GM18517 (cell line): ENCODE measurements around the gene ST7.

Experiments used
- ATAC-seq: cut with Tn5 transposase; IDR thresholded peaks from one replicate; pipeline ENCODE4 v1.9.1; 2021; ENCODE audit warnings: mild to moderate bottlenecking, moderate library complexity; ENCODE audit not compliant: unreplicated experiment

The ST7 gene

GRCh38 chr7:117086788-117087187 lies 133.5 kb downstream of the ST7 start:
- ATAC-seq, result no peak

- no peak for ATAC-seq
Measured at GRCh38 chr7:117087639-117088396, 134.5 kb downstream of the ST7 start.

DNA sequence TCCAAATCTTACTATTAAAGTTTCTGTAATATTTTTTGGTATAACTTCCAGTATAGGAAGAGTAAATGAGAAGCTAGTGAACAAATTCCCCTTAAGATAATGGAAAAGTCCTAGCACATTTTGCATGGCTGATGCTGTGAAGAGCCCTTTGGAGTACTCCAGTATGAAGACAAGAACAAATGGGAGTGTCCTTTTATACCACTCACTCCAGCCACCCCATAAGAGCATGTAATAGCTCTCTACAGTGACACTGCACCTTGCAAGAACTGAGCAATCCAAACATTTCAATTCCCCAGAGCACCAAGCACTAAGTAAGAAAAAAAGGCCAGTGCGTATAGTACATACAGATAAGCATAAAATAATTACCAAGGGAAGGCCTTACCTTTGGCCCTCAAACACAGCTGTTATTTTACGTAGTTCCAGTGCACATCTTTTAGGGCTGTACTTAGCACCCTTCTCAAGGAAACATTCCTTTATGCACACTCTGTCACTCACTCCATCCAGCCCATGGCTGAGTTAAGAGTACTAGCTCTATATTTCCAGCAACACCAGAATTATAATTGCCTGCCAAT lies 135.4 kb downstream of the ST7 start:
- no peak for ATAC-seq

- ATAC-seq, result no peak
Measured at GRCh38 chr7:117090791-117091190, 137.5 kb downstream of the ST7 start.

DNA sequence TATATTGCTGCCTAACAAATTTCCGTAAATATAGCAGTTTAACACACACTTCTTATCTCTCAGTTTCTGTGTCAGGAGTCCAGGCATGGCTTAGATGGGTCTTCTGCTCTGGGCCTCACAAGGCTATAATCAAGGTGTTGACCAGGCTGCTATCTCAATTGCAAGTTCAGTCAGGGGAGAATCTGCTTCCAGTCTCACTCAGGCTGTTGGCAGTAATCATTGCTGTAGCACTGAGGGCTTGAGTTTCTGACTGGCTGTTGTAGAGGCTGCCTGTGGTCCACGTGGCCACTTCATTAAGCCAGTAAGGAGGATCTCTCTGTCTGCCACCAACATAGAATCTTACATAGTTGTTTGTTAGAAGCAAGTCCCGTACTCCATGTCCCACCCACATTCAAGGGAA lies 138.4 kb downstream of the ST7 start:
- ATAC-seq, result no peak

GRCh38 chr7:117092785-117093184 lies 139.5 kb downstream of the ST7 start:
- no peak for ATAC-seq

DNA sequence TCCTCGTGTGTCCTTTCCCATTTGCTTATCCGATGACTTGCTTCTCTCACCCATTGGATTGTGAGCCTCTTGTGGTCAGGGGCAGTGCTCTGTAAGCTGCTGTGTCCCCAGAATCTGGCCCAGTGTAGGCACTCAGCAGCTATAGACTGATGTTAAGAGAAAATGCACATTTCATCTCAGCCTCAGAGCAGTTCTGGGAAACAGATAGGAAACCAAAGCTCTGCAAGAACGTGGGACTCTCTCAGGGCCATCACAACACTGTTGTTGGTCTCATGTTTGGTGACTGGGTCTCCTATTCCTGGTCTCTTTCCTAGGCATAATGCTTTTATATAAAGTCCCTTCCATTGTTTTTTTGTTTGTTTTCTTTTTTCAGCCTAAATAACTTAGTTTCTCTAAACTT lies 141.2 kb downstream of the ST7 start:
- ATAC-seq, result no peak

- no peak for ATAC-seq
Measured at GRCh38 chr7:117095055-117095454, 141.8 kb downstream of the ST7 start.

DNA sequence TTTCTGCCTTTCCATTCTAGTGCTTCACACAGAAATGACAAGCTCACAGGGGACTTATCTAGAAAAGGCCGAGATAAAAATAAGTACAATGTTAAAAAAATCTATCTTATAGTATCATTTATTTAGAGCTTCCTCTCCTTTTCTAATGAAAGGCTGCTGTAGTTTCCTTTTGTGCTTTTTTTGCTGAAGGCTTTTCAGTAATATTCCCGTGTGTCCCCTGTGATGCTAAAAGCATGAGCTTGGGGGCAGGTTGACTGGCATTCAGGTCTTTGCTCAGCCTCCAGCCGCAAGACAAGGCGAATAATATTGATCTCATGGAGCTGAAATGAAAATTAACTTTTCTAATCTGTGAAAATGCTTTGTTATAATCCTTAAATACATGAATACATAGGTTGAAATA lies 143.0 kb downstream of the ST7 start:
- ATAC-seq, result no peak

GRCh38 chr7:117096942-117097341 lies 143.6 kb downstream of the ST7 start:
- no peak for ATAC-seq

DNA sequence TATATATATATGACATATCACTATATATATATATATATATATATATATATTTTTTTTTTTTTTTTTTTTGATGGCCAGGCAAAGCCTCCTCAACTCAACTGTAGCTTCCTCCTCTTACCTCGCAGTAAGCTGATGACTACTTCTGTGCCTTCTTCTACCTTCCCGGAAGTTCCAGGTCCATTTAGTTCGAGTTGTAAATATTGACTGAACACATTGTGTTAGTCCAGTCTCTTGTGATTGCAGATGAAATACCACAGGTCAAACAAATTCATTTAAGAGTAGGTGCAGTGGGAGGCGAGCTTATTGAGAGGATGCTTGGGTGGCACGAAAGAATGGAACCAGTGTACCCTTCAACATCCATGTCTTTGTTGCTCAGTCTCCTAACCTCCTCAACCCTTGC lies 144.6 kb downstream of the ST7 start:
- no peak for ATAC-seq

DNA sequence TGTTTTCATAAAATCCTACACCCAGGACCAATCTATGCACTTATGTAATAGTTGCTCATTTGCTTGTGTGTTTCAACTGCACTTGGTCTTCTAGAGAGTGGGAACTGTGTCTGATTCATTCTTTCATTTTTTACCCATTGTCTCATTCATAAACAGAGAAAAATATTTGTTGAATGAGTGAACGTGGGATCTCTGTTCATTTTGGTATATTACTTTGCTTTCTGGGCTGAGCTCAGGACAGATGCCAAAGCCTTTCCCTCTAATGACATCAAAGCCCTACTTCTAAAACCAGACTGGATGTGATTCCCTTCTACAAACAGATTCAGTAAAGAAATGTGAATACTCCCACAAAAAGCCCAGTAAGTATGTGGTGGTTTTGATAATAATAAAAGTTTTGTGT lies 145.2 kb downstream of the ST7 start:
- ATAC-seq, result no peak

DNA sequence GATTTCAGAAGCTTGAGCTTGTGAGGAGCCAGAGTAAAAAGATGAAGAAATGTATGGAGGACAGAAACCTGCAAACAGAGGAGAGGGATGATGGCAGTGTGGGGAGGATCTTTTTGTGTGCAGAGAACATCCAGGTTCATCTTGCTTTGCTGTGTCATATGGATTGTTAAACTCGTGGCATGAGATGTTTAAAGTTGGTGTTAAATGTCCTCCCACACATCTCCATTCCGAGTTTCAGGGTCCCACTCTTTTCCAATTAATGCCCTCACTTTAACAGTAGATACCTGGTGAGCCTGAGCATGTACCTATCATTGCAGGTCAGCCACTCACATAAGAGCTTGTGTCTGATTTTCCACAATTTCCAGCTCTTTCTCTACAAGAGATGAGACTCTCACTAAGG lies 147.7 kb downstream of the ST7 start:
- no peak for ATAC-seq

DNA sequence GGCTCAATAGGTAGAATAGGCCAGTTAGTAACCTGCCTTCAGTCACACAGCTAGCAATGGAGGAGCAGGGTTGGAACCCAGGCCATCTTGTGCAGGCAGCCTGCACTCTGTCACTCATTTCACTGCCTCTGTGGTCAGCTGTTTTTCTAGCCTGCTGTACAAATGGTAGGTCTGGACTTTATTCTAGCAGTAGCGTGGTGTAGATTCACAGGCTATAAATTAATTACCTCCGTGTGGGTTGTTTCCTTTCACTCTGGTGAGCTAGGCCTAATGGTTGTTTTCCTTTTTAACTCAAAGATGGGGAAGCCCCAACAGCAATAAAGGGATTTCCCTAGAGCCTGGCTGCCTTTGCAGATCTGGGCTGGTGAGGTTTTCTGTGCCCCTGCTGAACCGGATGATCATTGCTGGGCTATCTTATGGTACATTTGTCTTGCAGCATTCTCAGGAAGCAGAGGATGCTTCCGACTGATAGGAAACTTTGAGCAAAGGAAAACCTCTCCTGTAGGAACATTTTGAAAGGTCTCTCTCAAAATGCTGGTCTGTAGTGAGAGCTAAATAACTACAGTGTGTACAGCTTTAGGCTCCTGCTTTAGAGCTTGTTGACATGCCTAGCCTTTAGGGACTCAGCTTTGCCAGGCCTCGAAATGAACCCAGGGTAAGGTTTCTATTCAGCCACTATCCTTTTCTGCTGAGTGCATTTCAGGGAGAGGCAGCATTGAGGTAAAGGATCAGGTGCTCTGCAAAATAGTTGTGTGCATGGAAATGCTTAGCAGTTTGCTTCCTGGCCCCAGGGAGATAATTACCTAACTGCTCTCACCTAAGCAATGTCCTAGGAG lies 157.4 kb downstream of the ST7 start:
- peak; percentile 98 for ATAC-seq

DNA sequence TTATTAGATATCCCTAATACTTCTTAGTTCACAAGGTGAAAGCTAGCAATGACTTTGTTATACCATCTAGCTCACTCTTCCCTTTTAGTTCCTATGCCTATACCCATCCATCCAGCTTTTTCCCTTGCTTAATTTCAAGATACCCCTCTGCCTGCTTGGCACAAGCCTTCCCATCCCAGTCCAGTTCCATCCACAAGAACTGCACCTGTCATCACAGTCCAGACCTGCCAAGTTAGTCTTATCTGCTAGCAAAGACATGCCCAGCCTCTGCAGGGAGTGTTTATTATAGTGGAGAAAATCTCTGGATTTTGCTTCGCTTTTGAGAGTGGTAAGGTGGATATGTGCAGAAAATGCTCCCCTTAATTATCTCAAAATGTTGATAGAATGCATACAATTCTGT lies 158.2 kb downstream of the ST7 start:
- no peak for ATAC-seq

DNA sequence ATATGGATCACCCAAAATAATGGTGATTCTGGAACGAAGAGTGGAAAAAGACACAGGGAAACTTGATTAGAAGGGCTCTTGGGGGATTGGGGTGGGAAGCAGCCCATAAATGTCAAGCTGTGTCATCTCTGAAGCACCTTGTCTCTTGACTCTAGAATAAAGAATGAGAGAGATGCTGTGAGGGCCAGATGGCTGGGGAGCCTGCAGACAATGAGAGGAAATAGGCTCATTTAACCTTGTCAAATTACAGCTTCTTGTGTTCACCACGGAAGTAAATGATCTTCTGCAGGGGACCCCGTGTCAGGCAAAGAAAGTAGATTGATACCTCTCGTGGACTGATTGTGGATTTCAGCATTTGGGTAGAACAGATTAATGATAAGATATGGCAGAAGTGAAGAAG lies 159.3 kb downstream of the ST7 start:
- no peak for ATAC-seq

DNA sequence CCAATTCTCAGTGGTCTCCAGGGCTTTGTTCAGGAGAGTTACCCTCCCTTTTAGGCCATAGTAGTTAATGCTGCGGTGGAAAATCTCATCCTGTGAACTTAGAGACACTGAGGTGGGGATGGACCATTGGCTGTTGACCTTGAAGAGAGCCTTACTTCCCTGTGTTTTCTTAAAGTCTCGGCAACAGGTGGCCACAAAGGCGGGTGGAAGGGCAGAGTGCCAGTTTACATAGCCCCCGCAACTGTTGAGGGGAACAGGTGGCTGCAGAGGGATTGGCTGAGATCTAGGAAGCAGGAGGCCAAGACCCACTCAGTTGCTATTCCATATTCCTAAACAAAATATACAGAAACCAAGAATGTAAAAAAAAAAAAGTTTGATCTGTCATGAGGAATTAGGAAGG lies 160.6 kb downstream of the ST7 start:
- no peak for ATAC-seq

GRCh38 chr7:117114272-117114671 lies 161.0 kb downstream of the ST7 start:
- no peak for ATAC-seq

GRCh38 chr7:117116211-117116610 lies 162.9 kb downstream of the ST7 start:
- no peak for ATAC-seq

DNA sequence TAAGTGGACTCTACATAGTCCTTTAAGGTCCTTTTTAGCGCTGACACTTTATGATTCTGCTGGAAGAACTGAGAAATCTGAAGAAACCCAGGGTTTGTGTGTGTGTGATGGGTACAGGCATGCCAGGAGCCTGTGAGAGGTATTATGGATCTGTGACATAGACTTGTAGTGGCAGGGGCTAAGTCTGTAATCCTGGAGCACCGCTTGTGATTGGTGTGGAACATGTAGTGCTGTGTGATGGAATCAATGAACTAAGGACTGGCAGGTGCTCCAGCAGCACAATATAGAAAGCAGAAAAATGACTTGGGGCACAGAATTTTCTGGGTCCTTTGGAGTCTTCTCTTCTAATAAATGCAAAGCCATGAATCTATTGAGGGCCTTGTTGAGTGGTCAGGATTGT lies 163.9 kb downstream of the ST7 start:
- no peak for ATAC-seq

GRCh38 chr7:117118579-117119180 lies 165.4 kb downstream of the ST7 start:
- no peak for ATAC-seq
